Naive thymus-derived CD8-positive, alpha-beta T cell (primary cell): Measurements from ENCODE around the gene NCAPD3. TPM values are rescaled to one million over a fixed set of nuclear protein-coding genes. Genes with fewer than 3 reads are reported as not detected.
A peak's percentile ranks its signal among the peaks of the same experiment; 100 is the strongest.

Experiments
- ATAC-seq, 2 donors: fragments of 150-1000 bp; cut with Tn5 transposase in 1 of 2; sonication (Bioruptor Pico), chemical (Tn5 transposase) in 1 of 2; 1 replicate in 1 of 2; 2 replicates in 1 of 2; pipeline ENCODE4 v1.10.0; 2021; ENCODE audit warnings: mild to moderate bottlenecking in 2 of 2, moderate library complexity in 2 of 2
- POLR2A ChIA-PET: fragments of 350-600 bp; sonication (Branson Sonifier 250); formaldehyde crosslinking; loops from one replicate; lab custom pipeline; 2021; ENCODE audit warnings: antibody characterized with exemption; lab: Charles Lee
- DNase-seq, 10 donors: peaks; one replicate each; pipeline versions ENCODE4 v3.0.0 to v3.0.0-alpha.2; 2020 to 2022
- H3K27ac Mint-ChIP-seq, 10 donors: one replicate each; pipeline ENCODE4 v1.8.0; 2020 to 2022; ENCODE audit warnings: mild to moderate bottlenecking in 10 of 10, mixed read lengths in 10 of 10, moderate library complexity in 4 of 10, inconsistent platforms in 1 of 10
- H3K27me3 Mint-ChIP-seq, 5 donors: one replicate each; pipeline ENCODE4 v1.8.0; 2021 to 2022; ENCODE audit warnings: mixed read lengths in 5 of 5
- H3K36me3 Mint-ChIP-seq, 3 donors: one replicate each; pipeline ENCODE4 v1.8.0; 2020 to 2022; ENCODE audit warnings: mixed read lengths in 3 of 3, mild to moderate bottlenecking in 2 of 3, inconsistent platforms in 1 of 3
- H3K4me1 Mint-ChIP-seq, 4 donors: one replicate each; pipeline ENCODE4 v1.8.0; 2021 to 2022; ENCODE audit warnings: mixed read lengths in 4 of 4
- H3K4me3 Mint-ChIP-seq, 10 donors: one replicate each; pipeline ENCODE4 v1.8.0; 2020 to 2022; ENCODE audit warnings: mild to moderate bottlenecking in 10 of 10, mixed read lengths in 10 of 10, moderate library complexity in 6 of 10, inconsistent platforms in 1 of 10
- H3K9me3 Mint-ChIP-seq, 9 donors: one replicate each; pipeline ENCODE4 v1.8.0; 2020 to 2022; ENCODE audit warnings: mixed read lengths in 9 of 9, mild to moderate bottlenecking in 3 of 9, inconsistent platforms in 1 of 9, moderate library complexity in 1 of 9
- polyA plus RNA-seq, 3 donors: library from polyadenylated mRNA; unstranded; fragments of 300-500 nt; fragmentation: Illumina TruSeq; gene quantifications; one replicate each; pipeline ENCODE4 v1.2.3, GENCODE V29; 2021
- total RNA-seq, 8 experiments: library from RNA in 2 of 8; stranded (reverse) in 2 of 8; gene quantifications; one replicate each; pipeline ENCODE4 v1.2.3 and lab custom pipeline; 2021 to 2026

The NCAPD3 gene
- total and polyA plus RNA-seq, 5 experiments from 2014 or later, result 11.2 to 43.5 (median 16.5) TPM

- POLR2A ChIA-PET, result interaction anchor here (1.7 kb wide), 1 partner anchor 10 kb away, joined by 9 read pairs; the partner anchor contains the start of gene VPS26B
- Mint-ChIP-seq H3K36me3 (peaks cover 0 to 58% (median 4%) of the 10 kb centered on the region in 3 donors), H3K4me3 (no peak overlapping the region)
Observed at GRCh38 chr11:134235399-134235798, 11.6 kb upstream of the NCAPD3 start.

GRCh38 chr11:134233729-134234179 lies 10.0 kb upstream of the NCAPD3 start:
- POLR2A ChIA-PET, result interaction anchor here (1.1 to 1.9 kb wide), 3 partner anchors 9 to 20 kb away, joined by 3 to 9 read pairs (median 4); partner anchors contain the start of genes ACAD8, THYN1 and VPS26B
- H3K9me3 Mint-ChIP-seq, result no peaks in the 10 kb centered on the region
- H3K27ac Mint-ChIP-seq, result peak overlapping the region in 2 of 10 donors; percentile 15 to 43
- peaks cover 0 to 48% (median 4%) of the 10 kb centered on the region in 3 donors for H3K36me3 Mint-ChIP-seq
- no peak overlapping the region for H3K4me3 Mint-ChIP-seq
- DNase-seq, result no peak
- H3K4me1 Mint-ChIP-seq, result peaks cover 30 to 51% (median 42%) of the 10 kb centered on the region in 4 donors
- no peaks in the 10 kb centered on the region for H3K27me3 Mint-ChIP-seq
- no peak for ATAC-seq

More at GRCh38 chr11:134235399-134235798, 11.6 kb upstream of the NCAPD3 start:
- Mint-ChIP-seq H3K27me3 (no peaks in the 10 kb centered on the region), H3K27ac (peak overlapping the region in 1 of 10 donors; percentile 75), H3K9me3 (no peaks in the 10 kb centered on the region), H3K4me1 (peaks cover 17 to 36% (median 26%) of the 10 kb centered on the region in 4 donors)
- ATAC-seq (no peak), DNase-seq (no peak)

- peaks cover 36 to 68% (median 57%) of the 10 kb centered on the region in 4 donors for H3K4me1 Mint-ChIP-seq
- POLR2A ChIA-PET, result interaction anchor here (1.9 kb wide), 1 partner anchor 21 kb away, joined by 4 read pairs; the partner anchor contains the start of genes ACAD8 and THYN1
- H3K27ac Mint-ChIP-seq, result peak overlapping the region in 4 of 10 donors; percentile 19 to 69 (median 61)
- ATAC-seq (no peak), DNase-seq (no peak)
- H3K9me3 Mint-ChIP-seq, result no peaks in the 10 kb centered on the region
- peak overlapping the region in 2 of 10 donors; percentile 19 to 36 for H3K4me3 Mint-ChIP-seq
- H3K27me3 Mint-ChIP-seq, result no peaks in the 10 kb centered on the region
- H3K36me3 Mint-ChIP-seq, result peaks cover 0 to 36% (median 4%) of the 10 kb centered on the region in 3 donors
Observed at GRCh38 chr11:134231958-134232659, 8.3 kb upstream of the NCAPD3 start.

- DNase-seq, result no peak
- Mint-ChIP-seq H3K9me3 (no peaks in the 10 kb centered on the region), H3K4me1 (peaks cover 48 to 85% (median 74%) of the 10 kb centered on the region in 4 donors), H3K36me3 (peaks cover 0 to 18% (median 0%) of the 10 kb centered on the region in 3 donors), H3K27me3 (no peaks in the 10 kb centered on the region), H3K4me3 (peak overlapping the region in 7 of 10 donors; percentile 29 to 98 (median 64)), H3K27ac (peak overlapping the region in 9 of 10 donors; percentile 17 to 84 (median 54))
- no peak for ATAC-seq
- POLR2A ChIA-PET, result interaction anchor here (7.8 kb wide), 1 partner anchor 20 kb away, joined by 115 read pairs; the partner anchor contains the start of genes ACAD8 and THYN1
Observed at GRCh38 chr11:134230339-134230738, 6.6 kb upstream of the NCAPD3 start.

GRCh38 chr11:134229126-134229790 lies 5.5 kb upstream of the NCAPD3 start:
- Mint-ChIP-seq H3K27me3 (no peaks in the 10 kb centered on the region), H3K36me3 (peaks cover 0 to 10% (median 0%) of the 10 kb centered on the region in 3 donors), H3K9me3 (no peaks in the 10 kb centered on the region), H3K27ac (peak overlapping the region in 8 of 10 donors; percentile 27 to 84 (median 56)), H3K4me3 (peak overlapping the region; percentile 12 to 98 (median 61)), H3K4me1 (peaks cover 48 to 88% (median 74%) of the 10 kb centered on the region in 4 donors)
- POLR2A ChIA-PET, result interaction anchor here (0.6 to 7.8 kb wide), 2 partner anchors 22 to 45 kb away, joined by 4 to 115 read pairs; partner anchors contain the start of genes ACAD8 and THYN1
- ATAC-seq, result no peak
- no peak for DNase-seq

- DNase-seq (peak in 7 of 10 donors; percentile 7 to 43 (median 25)), ATAC-seq (peak in 1 of 2 donors; percentile 8)
- Mint-ChIP-seq H3K36me3 (peaks cover 0 to 10% (median 1%) of the 10 kb centered on the region in 3 donors), H3K27ac (peak overlapping the region in 5 of 10 donors; percentile 27 to 57 (median 43)), H3K4me3 (peak overlapping the region; percentile 2 to 98 (median 51)), H3K4me1 (peaks cover 48 to 90% (median 76%) of the 10 kb centered on the region in 4 donors), H3K9me3 (no peaks in the 10 kb centered on the region), H3K27me3 (no peaks in the 10 kb centered on the region)
- POLR2A ChIA-PET, result interaction anchor here (0.6 to 7.8 kb wide), 3 partner anchors 22 to 107 kb away, joined by 3 to 115 read pairs (median 4); partner anchors contain the start of genes ACAD8 and THYN1
Observed at GRCh38 chr11:134228625-134229024, 4.9 kb upstream of the NCAPD3 start.

- H3K4me1 Mint-ChIP-seq, result peaks cover 55 to 87% (median 79%) of the 10 kb centered on the region in 4 donors
- H3K36me3 Mint-ChIP-seq, result peaks cover 0 to 7% (median 1%) of the 10 kb centered on the region in 3 donors
- H3K27ac Mint-ChIP-seq, result peak overlapping the region; percentile 25 to 88 (median 61)
- no peak for ATAC-seq
- no peaks in the 10 kb centered on the region for H3K9me3 Mint-ChIP-seq
- no peaks in the 10 kb centered on the region for H3K27me3 Mint-ChIP-seq
- DNase-seq, result no peak
- H3K4me3 Mint-ChIP-seq, result peak overlapping the region; percentile 67 to 98 (median 93)
- POLR2A ChIA-PET, result interaction anchor here (1.2 to 7.8 kb wide), 2 partner anchors 24 to 192 kb away, joined by 3 to 115 read pairs; partner anchors contain the start of genes ACAD8 and THYN1
Observed at GRCh38 chr11:134226806-134227325, 3.1 kb upstream of the NCAPD3 start.

- peak overlapping the region; percentile 78 to 96 (median 92) for H3K27ac Mint-ChIP-seq
- H3K27me3 Mint-ChIP-seq, result no peaks in the 10 kb centered on the region
- peaks cover 52 to 70% (median 67%) of the 10 kb centered on the region in 4 donors for H3K4me1 Mint-ChIP-seq
- ATAC-seq (peak; percentile 15), DNase-seq (peak in 9 of 10 donors; percentile 34 to 76 (median 50))
- peak overlapping the region; percentile 88 to 98 (median 95) for H3K4me3 Mint-ChIP-seq
- peaks cover 0 to 9% (median 3%) of the 10 kb centered on the region in 3 donors for H3K36me3 Mint-ChIP-seq
- POLR2A ChIA-PET, result interaction anchor here (0.7 to 7.8 kb wide), 23 partner anchors 10 to 297 kb away, joined by 3 to 115 read pairs (median 4); partner anchors contain the start of genes ACAD8, GLB1L3, IGSF9B and JAM3
- no peaks in the 10 kb centered on the region for H3K9me3 Mint-ChIP-seq
Observed at GRCh38 chr11:134224710-134225664, 1.2 kb upstream of the NCAPD3 start.

GRCh38 chr11:134223121-134223520 lies 646 bp downstream of the NCAPD3 start:
- H3K36me3 Mint-ChIP-seq, result peaks cover 0 to 21% (median 6%) of the 10 kb centered on the region in 3 donors

GRCh38 chr11:134216816-134217215 lies 7.0 kb downstream of the NCAPD3 start:
- Mint-ChIP-seq H3K4me1 (peaks cover 17 to 25% (median 20%) of the 10 kb centered on the region in 4 donors), H3K4me3 (no peak overlapping the region), H3K36me3 (peaks cover 5 to 76% (median 14%) of the 10 kb centered on the region in 3 donors), H3K9me3 (no peaks in the 10 kb centered on the region), H3K27me3 (no peaks in the 10 kb centered on the region), H3K27ac (no peak overlapping the region)
- no peak for DNase-seq
- POLR2A ChIA-PET, result no interaction called here
- no peak for ATAC-seq

More at GRCh38 chr11:134223121-134223520, 646 bp downstream of the NCAPD3 start:
- POLR2A ChIA-PET, result interaction anchor here (1.2 to 7.8 kb wide), 8 partner anchors 11 to 186 kb away, joined by 4 to 115 read pairs (median 10); partner anchors contain the start of genes ACAD8, GLB1L3, JAM3 and THYN1
- no peak for ATAC-seq
- Mint-ChIP-seq H3K4me1 (peaks cover 49 to 59% (median 56%) of the 10 kb centered on the region in 4 donors), H3K4me3 (peak overlapping the region; percentile 91 to 98 (median 96)), H3K27me3 (no peaks in the 10 kb centered on the region), H3K27ac (peak overlapping the region; percentile 37 to 98 (median 88)), H3K9me3 (no peaks in the 10 kb centered on the region)
- peak in 2 of 10 donors; percentile 0 to 2 for DNase-seq
